AG04450 (cell line): ENCODE data around the gene CHKA. TPM values are rescaled to one million over a fixed set of nuclear protein-coding genes. Genes with fewer than 3 reads are reported as not detected.

Experiments
- CTCF ChIA-PET: fragments of 300-600, 350-600 bp; formaldehyde crosslinking; extraction: SDS; loops from one replicate; lab custom pipeline; 2022; ENCODE audit warnings: antibody characterized with exemption, inconsistent platforms; lab: Charles Lee
- POLR2A ChIA-PET: fragments of 350-600 bp; formaldehyde crosslinking; extraction: SDS; loops from one replicate; lab custom pipeline; 2021; ENCODE audit warnings: antibody characterized with exemption, inconsistent platforms; lab: Yijun Ruan, JAX
- DNase-seq: peaks from one replicate; pipeline ENCODE4 v3.0.0-alpha.2; 2011; ENCODE audit warnings: low read depth, low spot score
- H3K27ac ChIP-seq: one replicate; pipeline ENCODE4 v1.5.1; 2012; ENCODE audit warnings: low read depth, low read length, control low read depth
- H3K27me3 ChIP-seq: one replicate; pipeline ENCODE4 v1.6.0; 2012; ENCODE audit warnings: low read length; ENCODE audit not compliant: control insufficient read depth, insufficient read depth
- H3K4me3 ChIP-seq: 2 replicates; pipeline ENCODE4 v1.5.1; 2011; ENCODE audit warnings: mild to moderate bottlenecking, low read depth, low read length, control low read depth
- H3K9me3 ChIP-seq: 2 replicates; pipeline ENCODE4 v1.5.1; 2012; ENCODE audit warnings: low read length; ENCODE audit not compliant: control insufficient read depth, insufficient read depth
- polyA plus RNA-seq: library from polyadenylated mRNA; depleted of rRNA; stranded (reverse); fragments of >200 nt; gene quantifications from 2 replicates; pipeline ENCODE4 v1.2.3, GENCODE V29; 2011
- TF ChIP-seq, protein P1 (sequence below): IDR thresholded peaks from 2 replicates; pipeline ENCODE4 v1.5.1; 2011; ENCODE audit warnings: low read depth, low read length, control low read depth, inconsistent platforms

The CHKA gene
- polyA plus RNA-seq, 1 experiment = 12.5 TPM

DNA sequence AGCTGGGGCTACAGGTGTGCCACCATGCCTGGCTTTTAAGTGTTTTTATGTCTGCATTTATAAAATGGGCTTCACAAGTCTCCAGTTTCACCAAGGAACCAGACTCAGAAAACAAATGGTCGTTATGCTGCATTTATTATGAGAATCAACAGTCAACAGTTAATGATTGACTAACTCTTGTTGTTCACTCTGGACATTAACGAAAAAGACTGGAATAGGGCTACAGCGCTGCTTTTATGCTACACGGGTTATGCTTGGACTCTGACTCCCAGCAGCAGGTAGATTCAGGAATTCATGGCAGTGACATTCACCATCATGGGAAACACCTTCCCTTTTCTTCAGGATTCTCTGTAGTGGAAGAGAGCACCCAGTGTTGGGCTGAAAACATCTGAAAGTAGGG is 44.4 kb upstream of the CHKA start:
- ChIA-PET POLR2A (no interaction called here), CTCF (no interaction called here)
- H3K9me3 ChIP-seq = no peaks in the 10 kb centered on the region
- no peak for DNase-seq
- H3K27ac ChIP-seq = no peak overlapping the region
- H3K27me3 ChIP-seq = no peaks in the 10 kb centered on the region
- no peak overlapping the region for H3K4me3 ChIP-seq
- TF ChIP-seq, protein P1, sequence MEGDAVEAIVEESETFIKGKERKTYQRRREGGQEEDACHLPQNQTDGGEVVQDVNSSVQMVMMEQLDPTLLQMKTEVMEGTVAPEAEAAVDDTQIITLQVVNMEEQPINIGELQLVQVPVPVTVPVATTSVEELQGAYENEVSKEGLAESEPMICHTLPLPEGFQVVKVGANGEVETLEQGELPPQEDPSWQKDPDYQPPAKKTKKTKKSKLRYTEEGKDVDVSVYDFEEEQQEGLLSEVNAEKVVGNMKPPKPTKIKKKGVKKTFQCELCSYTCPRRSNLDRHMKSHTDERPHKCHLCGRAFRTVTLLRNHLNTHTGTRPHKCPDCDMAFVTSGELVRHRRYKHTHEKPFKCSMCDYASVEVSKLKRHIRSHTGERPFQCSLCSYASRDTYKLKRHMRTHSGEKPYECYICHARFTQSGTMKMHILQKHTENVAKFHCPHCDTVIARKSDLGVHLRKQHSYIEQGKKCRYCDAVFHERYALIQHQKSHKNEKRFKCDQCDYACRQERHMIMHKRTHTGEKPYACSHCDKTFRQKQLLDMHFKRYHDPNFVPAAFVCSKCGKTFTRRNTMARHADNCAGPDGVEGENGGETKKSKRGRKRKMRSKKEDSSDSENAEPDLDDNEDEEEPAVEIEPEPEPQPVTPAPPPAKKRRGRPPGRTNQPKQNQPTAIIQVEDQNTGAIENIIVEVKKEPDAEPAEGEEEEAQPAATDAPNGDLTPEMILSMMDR = no peak

DNA sequence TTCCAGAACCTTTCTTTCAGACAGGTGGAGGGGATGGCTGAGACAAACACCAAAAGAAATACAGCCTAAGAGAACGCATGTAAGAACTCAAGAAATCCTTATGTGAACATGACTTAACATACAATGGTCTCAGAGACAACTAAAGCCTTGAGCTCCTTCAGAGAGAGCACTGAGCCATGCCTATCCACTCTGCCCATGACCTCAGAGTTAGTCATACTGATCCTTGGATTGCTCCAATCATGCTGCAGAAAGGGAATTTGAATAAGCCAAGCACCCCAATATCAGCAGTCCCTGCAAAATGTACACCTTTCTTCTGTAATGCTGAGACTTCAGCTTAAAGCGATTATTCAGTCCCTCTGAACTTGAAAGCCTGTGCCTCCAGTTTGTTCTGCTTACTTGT is 43.2 kb upstream of the CHKA start:
- CTCF ChIA-PET = interaction anchor here (1.4 kb wide), 1 partner anchor 42 kb away, joined by 3 read pairs; no protein-coding TSS in a partner anchor

DNA sequence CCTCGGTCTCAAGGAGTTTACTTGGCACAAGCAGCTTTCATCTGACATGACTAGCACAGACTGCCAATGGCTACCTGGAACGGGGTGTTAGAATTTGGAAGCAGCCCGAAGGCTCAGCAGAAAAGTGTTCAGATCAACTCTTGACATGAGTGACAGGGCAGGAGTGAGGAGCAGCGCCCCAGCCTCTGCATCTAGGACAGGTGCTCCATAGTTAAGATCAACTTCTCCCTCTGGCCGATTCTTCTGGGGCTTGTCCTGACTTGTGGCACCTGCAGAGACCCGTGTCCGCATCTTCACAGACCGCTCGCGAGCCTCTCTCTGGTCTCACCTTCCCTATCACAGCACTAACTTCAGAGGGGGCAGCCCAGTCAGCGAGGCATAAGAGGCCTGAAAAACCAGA is 42.5 kb upstream of the CHKA start:
- Histone ChIP-seq H3K4me3 (no peak overlapping the region), H3K27me3 (no peaks in the 10 kb centered on the region), H3K9me3 (no peaks in the 10 kb centered on the region), H3K27ac (no peak overlapping the region)
- ChIA-PET POLR2A (no interaction called here), CTCF (no interaction called here)
- TF ChIP-seq, protein P1 = no peak
- no peak for DNase-seq

More for the DNA sequence above, 43.2 kb upstream of the CHKA start:
- POLR2A ChIA-PET = no interaction called here
- Histone ChIP-seq H3K4me3 (no peak overlapping the region), H3K9me3 (no peaks in the 10 kb centered on the region), H3K27me3 (no peaks in the 10 kb centered on the region), H3K27ac (no peak overlapping the region)
- TF ChIP-seq, protein P1 = no peak
- DNase-seq = no peak

DNA sequence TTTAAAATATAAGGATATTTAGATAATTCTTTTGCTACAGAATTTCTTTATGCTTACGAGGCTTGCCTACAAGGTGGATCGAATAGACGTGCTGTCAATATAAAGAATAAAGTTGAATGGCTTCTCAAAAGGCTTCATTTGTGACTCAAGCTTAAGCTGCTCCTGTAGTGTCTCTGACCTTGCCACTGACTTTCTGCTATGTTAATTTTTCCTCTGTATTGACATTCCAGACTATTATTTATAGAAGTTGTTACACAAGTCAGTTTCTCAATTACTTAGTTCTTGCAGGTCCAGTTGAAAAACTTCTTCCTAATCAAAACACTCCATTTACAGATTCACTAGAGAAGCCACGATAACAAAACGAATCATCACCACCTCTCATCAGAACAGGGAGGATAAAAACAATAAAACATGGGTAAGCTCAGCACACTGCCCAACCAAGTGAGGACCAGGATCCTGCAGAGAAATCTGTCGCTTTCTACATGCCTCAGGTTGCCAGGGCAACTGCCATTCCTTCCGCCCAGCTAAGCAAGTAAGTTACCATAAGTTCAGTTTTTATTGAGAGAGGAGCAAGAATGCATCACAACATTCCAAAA is 39.0 kb upstream of the CHKA start:
- Histone ChIP-seq H3K4me3 (no peak overlapping the region), H3K9me3 (no peaks in the 10 kb centered on the region), H3K27ac (no peak overlapping the region), H3K27me3 (no peaks in the 10 kb centered on the region)
- no peak for DNase-seq
- POLR2A ChIA-PET = no interaction called here
- CTCF ChIA-PET = no interaction called here
- TF ChIP-seq, protein P1 = no peak

DNA sequence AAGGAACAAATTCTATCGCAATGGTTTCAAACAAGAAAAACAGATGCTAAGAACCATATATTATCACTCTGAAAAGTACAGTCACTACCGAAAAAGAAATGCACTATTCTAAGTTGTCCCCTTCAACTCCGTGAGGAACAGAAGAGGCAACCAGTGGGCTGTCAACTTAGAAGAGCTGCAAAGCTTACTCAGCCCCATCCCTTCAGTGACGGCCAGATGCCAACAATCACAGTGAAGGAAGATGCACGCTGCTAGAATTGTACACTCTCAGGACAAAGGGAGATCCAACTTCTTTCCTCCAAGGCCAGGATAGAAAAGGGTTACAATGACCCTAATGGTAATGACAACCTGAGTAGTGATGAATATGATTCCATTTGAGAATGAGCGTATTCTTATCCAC is 38.5 kb upstream of the CHKA start:
- POLR2A ChIA-PET = interaction anchor here (0.7 kb wide), 1 partner anchor 301 kb away, joined by 3 read pairs; the partner anchor contains the start of gene PPP6R3
- DNase-seq = no peak
- no peaks in the 10 kb centered on the region for H3K9me3 ChIP-seq
- TF ChIP-seq, protein P1 = no peak
- no peak overlapping the region for H3K27ac ChIP-seq
- no peaks in the 10 kb centered on the region for H3K27me3 ChIP-seq
- CTCF ChIA-PET = no interaction called here
- H3K4me3 ChIP-seq = no peak overlapping the region
